Posterior vena cava (tissue), 2 donors: Measurements from ENCODE around the gene FARSA. TPM values are rescaled to one million over a fixed set of nuclear protein-coding genes. Genes with fewer than 3 reads are reported as not detected.
"Not testable (repeated sequence)": the region's sequence is repeated elsewhere in the genome, so short reads cannot be mapped to it uniquely, and the experiment has no call there.

Source experiments
- DNase-seq: peaks from one replicate; pipeline ENCODE4 v3.0.0-alpha.2; 2020; ENCODE audit warnings: low spot score
- intact Hi-C, 2 donors: fragments of 100-400 bp; cut with DNase I; formaldehyde crosslinking; loops; one replicate each; pipeline versions ENCODE4 v1.14.1 to v1.14.2; 2022 to 2023
- total RNA-seq, 2 donors: library from RNA; stranded (reverse); fragmentation: NEBNext Ultra II Directional; extraction: Animal tissue kit (Norgen Biotek cat#: 25700); gene quantifications; one replicate each; pipeline ENCODE4 v1.2.1, GENCODE V29; 2021
- donor health status: DM: yes; HTN: yes; CAD: no.
- donor health status: DM: yes; HTN: yes; CAD: no.

FARSA gene
- total RNA-seq, 2 donors from 2014 or later, result 30.8 to 31.1 TPM

DNA sequence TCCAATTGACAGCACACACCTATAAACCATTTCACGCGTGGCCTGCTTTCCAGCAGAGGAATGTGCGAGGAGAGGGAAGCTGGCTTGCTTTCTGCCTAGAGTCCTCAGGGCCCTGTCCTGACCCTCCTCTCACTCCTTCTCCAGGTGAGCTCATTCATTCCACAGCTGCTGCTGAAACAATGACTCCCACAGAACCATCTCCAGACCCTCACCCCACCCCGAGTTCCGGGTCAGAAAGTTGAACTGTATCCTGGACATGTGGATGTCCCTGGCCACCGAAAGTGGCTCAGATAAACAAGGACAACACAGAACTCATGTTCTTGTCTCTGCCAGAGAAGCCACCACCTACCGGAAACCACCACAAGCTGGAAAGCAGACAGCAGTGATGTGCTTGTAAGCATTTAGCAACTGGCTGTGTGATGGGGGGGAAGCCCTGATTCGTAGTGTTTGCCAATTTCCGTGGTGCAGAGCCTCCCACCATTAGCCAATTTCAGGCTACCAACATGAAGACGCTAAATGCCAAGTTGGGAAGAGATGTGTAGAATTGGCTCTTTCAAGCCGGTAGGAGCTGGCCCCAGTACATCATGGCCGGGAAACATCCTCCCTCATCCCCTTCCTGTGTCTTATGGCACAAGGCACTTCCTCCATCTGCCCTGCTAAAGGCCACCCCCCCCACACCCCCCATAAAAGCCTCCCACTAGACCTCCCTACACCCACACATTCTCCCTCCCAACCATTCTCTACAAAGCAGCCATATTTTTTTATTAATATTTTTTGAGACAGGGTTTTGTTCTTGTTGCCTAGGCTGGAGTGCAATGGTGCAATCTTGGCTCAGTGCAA is 19.4 kb downstream of the FARSA start:
- no peak for DNase-seq
- intact Hi-C loops, result no loop called here

GRCh38 chr19:12913011-12913561 is 20.4 kb downstream of the FARSA start:
- peak; percentile 92 for DNase-seq

DNA sequence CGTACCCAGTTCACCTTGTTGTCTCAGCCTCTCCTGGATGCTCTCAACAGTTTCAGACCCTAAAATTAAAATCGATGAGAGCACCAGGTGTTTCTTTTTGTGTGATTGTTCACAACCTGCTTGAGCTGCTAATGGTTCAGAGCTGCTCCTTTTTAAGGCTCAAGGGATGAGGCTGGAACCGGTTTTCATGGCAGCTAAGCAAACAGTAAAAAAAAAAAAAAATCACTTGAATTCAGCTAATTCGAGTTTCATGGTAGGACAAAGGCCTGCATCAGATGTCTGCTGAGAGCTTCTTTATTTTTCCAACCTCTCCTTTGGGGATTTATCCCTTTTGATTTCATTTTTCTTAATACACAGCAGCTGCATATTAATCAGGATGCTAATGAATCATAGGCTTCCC is 20.9 kb downstream of the FARSA start:
- no peak for DNase-seq

More at GRCh38 chr19:12913011-12913561, 20.4 kb downstream of the FARSA start:
- intact Hi-C loops, result no loop called here

DNA sequence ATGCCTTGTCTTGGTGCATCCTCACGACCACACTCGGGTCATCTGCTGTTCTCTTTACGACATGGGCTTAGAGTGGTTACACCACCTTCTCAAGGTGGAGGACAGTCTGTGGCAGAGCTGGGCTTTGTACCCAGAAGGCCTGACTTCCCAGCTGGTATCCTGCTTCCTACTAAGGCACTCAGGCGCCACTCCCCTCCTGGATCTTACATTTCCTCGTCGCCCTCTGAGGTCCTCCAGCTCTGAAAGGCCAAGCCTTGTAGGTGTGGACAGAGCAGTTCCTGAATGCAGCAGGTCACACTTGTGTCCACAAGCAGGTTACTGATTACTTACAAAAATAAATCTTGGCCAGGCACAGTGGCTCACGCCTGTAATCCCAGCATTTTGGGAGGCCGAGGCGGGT is 26.3 kb downstream of the FARSA start:
- intact Hi-C loops, result no loop called here
- no peak for DNase-seq

More for the DNA sequence above, 20.9 kb downstream of the FARSA start:
- intact Hi-C loops, result no loop called here

GRCh38 chr19:12899891-12900518 is 33.5 kb downstream of the FARSA start:
- intact Hi-C loops, result loop anchor here in 1 of 2 donors (5.0 kb wide), 1 partner anchor 518 kb away; no protein-coding TSS in a partner anchor

GRCh38 chr19:12896460-12896859 is 37.1 kb downstream of the FARSA start:
- DNase-seq, result no peak
- intact Hi-C loops, result no loop called here

More at GRCh38 chr19:12899891-12900518, 33.5 kb downstream of the FARSA start:
- DNase-seq, result no peak

GRCh38 chr19:12893582-12893981 is 39.9 kb downstream of the FARSA start:
- intact Hi-C loops, result no loop called here
- DNase-seq, result no peak

DNA sequence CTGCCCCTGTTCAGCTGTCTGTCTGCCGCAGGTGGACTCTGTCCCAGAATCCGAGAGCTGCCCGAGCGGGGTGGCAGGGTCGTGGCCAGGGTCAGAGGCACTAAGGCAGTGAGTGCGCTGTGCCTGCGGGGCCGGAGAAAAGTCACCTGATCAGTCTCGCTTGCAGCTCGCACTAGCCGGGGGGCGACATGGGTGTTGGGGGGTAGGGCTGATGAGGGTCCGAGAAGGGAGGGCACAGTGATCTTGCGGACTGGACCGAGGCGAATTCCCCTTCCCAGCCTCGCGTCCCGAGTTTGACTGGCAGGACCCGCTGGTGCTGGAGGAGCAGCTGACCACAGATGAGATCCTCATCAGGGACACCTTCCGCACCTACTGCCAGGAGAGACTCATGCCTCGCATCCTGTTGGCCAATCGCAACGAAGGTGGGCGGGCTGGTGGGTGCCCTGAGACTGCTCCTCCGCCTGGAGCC is 41.9 kb downstream of the FARSA start:
- intact Hi-C loops, result no loop called here
- DNase-seq, result no peak

DNA sequence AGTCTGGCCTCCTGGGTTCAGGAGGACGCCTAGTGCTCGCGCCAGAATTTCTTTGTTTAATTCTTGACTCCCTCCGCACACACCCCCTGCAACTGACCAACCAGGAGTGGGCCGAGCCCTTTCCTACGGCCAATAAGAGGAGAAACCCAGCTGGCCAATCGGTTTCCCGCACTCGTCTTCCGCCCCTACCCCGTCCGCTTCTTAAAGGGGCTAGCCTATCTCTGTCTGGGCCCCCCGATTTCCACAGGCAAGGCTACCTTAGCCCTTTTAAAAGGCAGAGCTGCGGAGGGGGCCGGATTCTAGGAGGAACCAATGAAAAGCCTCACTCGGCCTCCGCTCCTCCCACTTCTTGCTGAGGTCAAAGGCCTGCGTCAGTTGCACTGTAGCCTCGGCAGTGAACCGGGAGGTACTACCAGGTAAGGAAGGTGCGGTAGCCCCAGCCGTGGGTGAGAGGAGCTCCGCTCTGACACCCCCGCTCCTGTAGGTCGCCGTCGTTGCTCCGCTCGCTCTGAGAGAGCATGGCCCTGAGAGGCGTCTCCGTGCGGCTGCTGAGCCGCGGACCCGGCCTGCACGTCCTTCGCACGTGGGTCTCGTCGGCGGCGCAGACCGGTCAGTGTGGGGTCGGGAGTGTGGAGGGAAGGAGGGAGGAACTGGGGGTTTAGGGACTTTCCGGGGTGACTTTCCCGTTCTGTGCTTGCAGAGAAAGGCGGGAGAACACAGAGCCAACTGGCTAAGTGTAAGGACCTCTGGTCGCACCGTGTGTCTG is 42.5 kb downstream of the FARSA start, which contains the start of gene GCDH:
GCDH (plus strand) TSS at position 374 of the 766 bp plus-strand sequence; CDS start at position 519, 145 bp downstream.
- peak; percentile 99 for DNase-seq
- intact Hi-C loops, result no loop called here

- intact Hi-C loops, DNase-seq: not testable (repeated sequence)
These were observed 43.2 kb downstream of the FARSA start for GRCh38 chr19:12890299-12890786.

DNA sequence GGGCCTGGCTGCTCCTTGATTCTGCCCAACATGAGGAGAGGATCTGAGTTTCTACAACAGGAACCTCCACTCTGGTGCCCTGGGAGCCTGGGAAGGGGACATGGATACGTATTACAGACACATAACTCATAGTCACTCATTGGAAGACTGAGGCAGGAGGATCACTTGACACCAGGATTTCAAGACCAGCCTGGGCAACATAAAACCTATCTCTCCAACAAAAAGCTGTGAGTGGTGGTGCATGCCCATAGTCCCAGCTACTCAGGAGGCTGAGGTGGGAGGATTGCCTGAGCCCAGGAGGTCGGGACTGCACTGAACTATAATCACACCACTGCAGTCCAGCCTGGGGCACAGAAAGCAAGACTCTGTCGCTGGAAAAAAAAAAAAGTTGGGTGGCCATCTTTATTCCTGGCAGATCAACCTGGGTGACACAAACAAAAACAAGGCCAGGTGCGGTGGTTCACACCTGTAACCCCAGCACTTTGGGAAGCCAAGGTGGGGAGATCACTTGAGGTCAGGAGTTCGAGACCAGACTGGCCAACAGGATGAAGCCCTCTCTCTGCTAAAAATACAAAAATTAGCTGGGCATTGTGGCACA is 45.4 kb downstream of the FARSA start:
- no peak for DNase-seq
- intact Hi-C loops, result loop anchor here in 1 of 2 donors (2.0 kb wide), 1 partner anchor 63 kb away; no protein-coding TSS in a partner anchor

GRCh38 chr19:12886969-12887747 is 46.4 kb downstream of the FARSA start, which contains the start of gene KLF1:
Gene KLF1 (minus strand): TSS chr19:12887201. CDS start chr19:12887140, 61 bp downstream.
- DNase-seq, result no peak
- intact Hi-C loops, result no loop called here

- no peak for DNase-seq
- intact Hi-C loops, result no loop called here
These were observed 46.9 kb downstream of the FARSA start for GRCh38 chr19:12886651-12886968.

GRCh38 chr19:12885749-12886650 is 47.5 kb downstream of the FARSA start:
- DNase-seq, result no peak
- intact Hi-C loops, result no loop called here

DNA sequence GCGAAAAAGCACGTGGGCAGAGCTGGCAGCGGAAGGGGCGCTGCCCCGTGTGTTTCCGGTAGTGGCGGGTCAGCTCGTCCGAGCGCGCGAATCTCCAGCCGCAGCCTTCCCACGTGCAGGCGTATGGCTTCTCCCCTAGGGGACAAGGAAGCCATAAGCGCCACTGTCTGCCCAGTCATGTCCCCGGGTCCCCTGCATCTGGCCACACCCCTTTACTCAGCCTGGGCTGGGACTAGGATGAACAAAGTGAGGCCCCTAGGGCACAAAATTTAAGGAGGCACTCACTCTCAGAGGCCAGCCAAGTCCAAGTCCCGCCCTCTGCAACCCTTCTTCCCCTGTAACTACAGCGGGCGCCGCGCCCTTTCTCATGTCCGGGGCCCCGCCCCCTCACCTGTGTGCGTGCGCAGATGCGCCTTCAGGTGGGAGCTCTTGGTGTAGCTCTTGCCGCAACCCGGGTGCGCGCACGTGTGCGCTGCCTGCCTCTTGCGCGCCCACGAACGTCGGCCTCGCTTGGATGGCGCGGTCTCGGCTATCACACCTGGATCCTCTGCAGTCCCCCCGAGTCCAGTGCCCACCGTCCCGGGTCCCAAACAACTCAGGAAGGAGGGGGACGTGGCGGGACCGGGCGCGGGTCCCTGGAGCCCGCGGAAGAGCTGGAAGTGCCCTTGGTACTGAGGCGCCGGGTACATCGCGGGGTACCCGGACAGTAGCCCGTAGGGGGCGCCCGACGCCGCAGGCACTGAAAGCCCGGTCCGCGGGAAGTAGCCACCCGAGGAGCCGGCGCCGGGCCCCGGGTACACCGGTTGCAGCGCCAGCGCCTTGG is 48.4 kb downstream of the FARSA start:
- intact Hi-C loops, result no loop called here
- peak; percentile 92 for DNase-seq

DNA sequence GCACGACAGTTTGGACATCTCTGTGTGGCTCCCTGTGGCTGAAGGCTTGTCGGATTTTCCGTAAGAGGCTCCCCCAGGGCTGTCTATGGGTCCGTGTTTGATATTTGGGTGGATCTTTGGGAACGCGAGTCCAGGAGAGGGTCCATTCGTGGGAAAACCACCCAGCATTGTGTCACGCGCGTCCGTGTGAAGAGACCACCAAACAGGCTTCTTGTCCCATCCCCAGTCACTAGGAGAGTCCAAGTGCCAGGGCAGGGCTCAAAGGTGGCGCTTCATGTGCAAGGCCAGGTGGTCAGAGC is 48.9 kb downstream of the FARSA start:
- intact Hi-C loops, result no loop called here
- DNase-seq, result no peak
